SK-N-MC (cell line): ENCODE measurements around the gene MND1.

Source experiments
- DNase-seq: peaks from one replicate; pipeline ENCODE4 v3.0.0-alpha.2; 2011; ENCODE audit warnings: low read depth, low spot score
- H3K27ac ChIP-seq: fragments of 200-600 bp; sonication (generic); 2 replicates; pipeline ENCODE4 v1.5.1; 2016; ENCODE audit warnings: mixed run types
- H3K36me3 ChIP-seq: fragments of 200-600 bp; sonication (generic); 2 replicates; pipeline ENCODE4 v1.6.1; 2017; ENCODE audit warnings: antibody characterized with exemption, low read length, mixed read lengths; ENCODE audit not compliant: insufficient read depth
- H3K4me3 ChIP-seq: fragments of 200-600 bp; sonication (generic); 2 replicates; pipeline ENCODE4 v1.5.1; 2016
- H3K9ac ChIP-seq: fragments of 200-600 bp; sonication (generic); 2 replicates; pipeline ENCODE4 v1.8.0; 2017; ENCODE audit warnings: mixed run types, mixed read lengths; ENCODE audit not compliant: insufficient read length
- H3K9me3 ChIP-seq: fragments of 200-600 bp; sonication (generic); 2 replicates; pipeline ENCODE4 v1.6.1; 2017; ENCODE audit warnings: low read depth, mild to moderate bottlenecking, antibody characterized with exemption, low read length, moderate library complexity, mixed read lengths
- EZH2 ChIP-seq: fragments of 200-600 bp; sonication (generic); IDR thresholded peaks from one replicate; pipeline ENCODE4 v1.6.1; 2017; ENCODE audit warnings: antibody characterized with exemption
- FOXP2 ChIP-seq: optimal IDR thresholded peaks from 2 replicates; pipeline ENCODE3; 2011; ENCODE audit warnings: mild to moderate bottlenecking, moderate library complexity; ENCODE audit not compliant: insufficient read depth; ENCODE audit errors: extremely low read length, control extremely low read depth
- POLR2AphosphoS5 ChIP-seq: IDR thresholded peaks from 2 replicates; pipeline ENCODE4 v1.6.1; 2012; ENCODE audit warnings: mild to moderate bottlenecking, low read depth, low read length, borderline replicate concordance

MND1 gene

DNA sequence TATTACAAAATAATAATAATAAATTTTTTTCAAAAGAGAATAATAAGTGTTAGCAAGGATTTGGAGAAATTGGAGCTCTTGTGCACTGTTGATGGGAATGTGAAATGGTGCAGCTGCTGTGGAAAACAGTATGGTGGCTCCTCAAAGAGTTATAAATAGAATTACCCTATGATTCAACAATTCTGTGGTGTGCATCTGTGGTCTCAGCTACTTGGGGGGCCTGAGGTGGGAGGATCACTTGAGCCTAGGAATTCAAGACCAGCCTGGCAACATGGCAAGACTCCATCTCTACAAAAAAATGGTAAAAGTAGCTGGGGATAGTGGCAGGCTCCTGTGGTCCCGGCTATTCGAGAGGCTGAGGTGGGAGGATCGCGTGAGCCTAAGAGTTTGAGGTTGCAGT, 19.6 kb downstream of the MND1 start:
- TF ChIP-seq POLR2AphosphoS5 (no peak), EZH2 (no peak), FOXP2 (no peak)
- no peak overlapping the region for H3K9ac ChIP-seq
- DNase-seq = no peak
- peaks cover 60% of the 10 kb centered on the region for H3K36me3 ChIP-seq
- H3K4me3 ChIP-seq = no peak overlapping the region
- no peak overlapping the region for H3K27ac ChIP-seq
- H3K9me3 ChIP-seq = no peaks in the 10 kb centered on the region

DNA sequence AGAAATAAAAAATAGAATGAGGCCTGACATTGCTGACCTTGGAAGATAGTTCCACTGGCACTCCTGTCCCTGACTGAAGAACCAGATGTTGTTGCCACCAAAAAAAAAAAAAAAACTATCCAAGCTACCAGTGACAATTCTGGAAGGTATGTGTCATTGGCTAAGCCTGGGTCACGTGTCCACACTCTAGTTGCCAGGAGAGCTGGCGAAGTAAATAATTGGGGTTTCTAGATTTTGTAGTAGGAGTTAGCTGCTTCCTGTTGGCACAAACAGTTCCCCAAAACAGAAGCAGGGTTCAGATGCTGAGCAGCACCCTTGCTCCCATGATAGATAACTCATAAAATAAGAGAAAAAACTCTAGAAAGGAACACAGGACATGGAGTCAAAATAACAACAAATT, 20.5 kb downstream of the MND1 start:
- DNase-seq = no peak
- Histone ChIP-seq H3K9ac (no peak overlapping the region), H3K27ac (no peak overlapping the region), H3K9me3 (no peaks in the 10 kb centered on the region), H3K36me3 (peaks cover 62% of the 10 kb centered on the region), H3K4me3 (no peak overlapping the region)
- TF ChIP-seq EZH2 (no peak), POLR2AphosphoS5 (no peak), FOXP2 (no peak)

DNA sequence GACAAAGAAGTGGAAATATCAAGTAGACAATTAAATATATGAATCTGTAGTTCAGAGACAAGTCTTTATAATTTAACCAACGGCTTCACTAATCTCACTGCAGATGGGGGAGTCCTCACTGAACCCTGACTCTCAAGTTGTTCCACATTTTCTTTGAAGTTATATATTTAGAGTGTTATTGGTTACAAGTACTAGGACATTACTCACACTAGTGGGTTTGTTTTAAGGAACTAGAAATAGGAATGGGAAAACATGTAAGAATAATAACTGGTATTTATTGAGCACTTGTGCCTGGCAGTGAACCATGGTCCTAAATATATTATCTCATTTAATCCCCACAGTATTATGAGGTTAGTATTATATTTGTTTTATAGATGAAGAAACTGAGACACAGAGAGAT, 22.0 kb downstream of the MND1 start:
- Histone ChIP-seq H3K27ac (no peak overlapping the region), H3K4me3 (no peak overlapping the region), H3K9me3 (no peaks in the 10 kb centered on the region), H3K36me3 (peaks cover 69% of the 10 kb centered on the region), H3K9ac (no peak overlapping the region)
- DNase-seq = no peak
- TF ChIP-seq POLR2AphosphoS5 (no peak), FOXP2 (no peak), EZH2 (no peak)

DNA sequence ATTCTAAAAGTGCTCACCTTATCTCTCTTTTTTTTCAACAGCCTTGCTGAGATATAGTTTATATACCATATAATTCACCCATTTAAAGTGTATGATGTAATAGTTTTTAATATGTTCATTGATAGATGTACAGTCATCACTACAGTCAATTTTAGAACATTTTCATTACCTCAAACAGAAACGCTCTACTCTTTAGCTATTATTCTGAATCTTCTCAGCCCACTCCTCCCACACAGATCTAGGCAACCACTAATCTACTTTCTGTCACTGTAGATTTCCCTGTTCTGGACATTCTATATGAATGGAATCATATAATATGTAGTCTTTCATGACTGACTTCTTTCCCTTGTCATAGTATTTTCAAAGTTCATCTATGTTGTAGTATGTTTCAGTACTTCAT, 22.6 kb downstream of the MND1 start:
- no peak for DNase-seq

DNA sequence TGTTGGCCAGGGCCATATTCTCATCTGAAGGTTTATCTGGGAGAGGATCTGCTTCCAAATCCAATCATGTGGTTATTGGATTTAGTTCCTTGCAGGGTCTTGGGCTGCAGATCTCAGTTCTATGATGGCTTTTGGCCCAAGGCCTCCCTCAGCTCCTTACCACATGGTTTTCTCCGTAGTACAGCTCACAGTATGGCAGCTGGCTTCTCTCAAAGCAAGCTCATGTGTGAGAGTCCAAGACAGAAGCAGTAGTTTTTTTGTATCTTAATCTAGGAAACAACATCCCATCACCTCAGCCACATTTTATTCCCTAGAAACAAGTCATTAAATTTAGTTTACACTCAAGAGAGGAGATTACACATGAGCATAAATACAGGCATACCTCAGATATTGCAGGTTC, 24.5 kb downstream of the MND1 start:
- no peak for TF ChIP-seq POLR2AphosphoS5
- no peak for TF ChIP-seq FOXP2
- TF ChIP-seq EZH2 = no peak
- H3K9me3 ChIP-seq = peaks cover 5% of the 10 kb centered on the region; the same call in 1 of the 2 replicates
- H3K27ac ChIP-seq = no peak overlapping the region
- no peak overlapping the region for H3K4me3 ChIP-seq
- H3K9ac ChIP-seq = no peak overlapping the region
- no peak for DNase-seq
- peaks cover 69% of the 10 kb centered on the region for H3K36me3 ChIP-seq

More for the DNA sequence above, 22.6 kb downstream of the MND1 start:
- TF ChIP-seq FOXP2 (no peak), EZH2 (no peak), POLR2AphosphoS5 (no peak)
- Histone ChIP-seq H3K9me3 (no peaks in the 10 kb centered on the region), H3K36me3 (peaks cover 75% of the 10 kb centered on the region), H3K9ac (no peak overlapping the region), H3K27ac (no peak overlapping the region), H3K4me3 (no peak overlapping the region)

DNA sequence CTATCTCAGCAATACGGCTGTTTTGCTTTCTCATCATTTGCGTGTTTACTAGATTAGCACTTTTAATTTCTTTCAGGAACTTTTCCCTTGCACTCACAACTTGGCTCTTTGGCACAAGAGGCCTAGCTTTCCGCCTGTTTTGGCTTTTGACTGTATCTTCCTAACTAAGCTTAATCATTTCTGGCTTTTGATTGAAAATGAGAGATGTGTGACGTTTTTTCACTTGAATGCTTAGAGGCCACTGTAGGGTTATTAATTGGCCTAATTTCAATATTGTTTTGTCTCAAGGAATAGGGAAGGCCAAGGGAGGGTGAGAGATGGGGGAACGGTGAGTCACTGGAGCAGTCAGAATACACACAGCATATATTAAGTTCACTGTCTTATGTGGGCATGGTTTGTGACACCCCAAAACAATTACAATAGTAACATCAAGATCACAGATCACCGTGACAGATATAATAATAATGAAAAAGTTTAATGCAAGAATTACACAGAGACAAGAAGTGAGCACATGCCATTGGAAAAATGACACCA, 27.3 kb downstream of the MND1 start:
- DNase-seq = no peak
- TF ChIP-seq FOXP2 (no peak), POLR2AphosphoS5 (no peak), EZH2 (no peak)
- no peak overlapping the region for H3K4me3 ChIP-seq
- H3K36me3 ChIP-seq = peaks cover 56% of the 10 kb centered on the region
- H3K9ac ChIP-seq = no peak overlapping the region
- H3K27ac ChIP-seq = peak overlapping the region; percentile 15; the same call in 1 of the 2 replicates
- peaks cover 5% of the 10 kb centered on the region; the same call in 1 of the 2 replicates for H3K9me3 ChIP-seq

DNA sequence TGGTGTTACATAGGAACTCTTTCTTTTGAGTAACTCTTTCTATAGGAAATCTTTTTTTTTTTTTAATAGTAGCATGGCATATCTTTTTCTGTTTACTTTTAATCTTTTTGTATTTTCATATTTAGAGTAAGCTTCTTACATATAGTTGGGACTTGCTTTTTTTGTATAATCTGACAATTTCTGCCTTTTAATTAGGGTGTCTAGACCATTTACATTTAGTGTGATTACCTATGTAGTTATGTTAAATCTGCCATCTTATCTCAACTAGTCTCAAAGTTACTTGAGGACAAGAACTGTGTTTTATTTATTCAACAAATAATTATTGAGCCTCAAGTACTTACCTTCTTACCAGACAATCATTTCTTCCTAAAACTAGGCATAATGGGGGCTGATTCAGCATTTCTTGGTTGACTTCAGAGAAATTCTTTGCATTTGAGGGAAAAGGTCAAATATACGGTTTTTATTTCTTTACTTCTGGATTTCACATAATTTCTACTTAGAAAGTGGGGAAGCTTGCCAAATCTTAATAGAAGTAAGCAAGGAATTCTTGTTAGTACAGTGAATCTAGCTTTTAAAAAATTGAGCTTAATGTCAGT, 28.6 kb downstream of the MND1 start:
- Histone ChIP-seq H3K36me3 (peaks cover 50% of the 10 kb centered on the region), H3K27ac (peak overlapping the region; percentile 97), H3K4me3 (no peak overlapping the region), H3K9me3 (peaks cover 5% of the 10 kb centered on the region; the same call in 1 of the 2 replicates), H3K9ac (no peak overlapping the region)
- DNase-seq = no peak
- no peak for TF ChIP-seq POLR2AphosphoS5
- no peak for TF ChIP-seq EZH2
- TF ChIP-seq FOXP2 = no peak

DNA sequence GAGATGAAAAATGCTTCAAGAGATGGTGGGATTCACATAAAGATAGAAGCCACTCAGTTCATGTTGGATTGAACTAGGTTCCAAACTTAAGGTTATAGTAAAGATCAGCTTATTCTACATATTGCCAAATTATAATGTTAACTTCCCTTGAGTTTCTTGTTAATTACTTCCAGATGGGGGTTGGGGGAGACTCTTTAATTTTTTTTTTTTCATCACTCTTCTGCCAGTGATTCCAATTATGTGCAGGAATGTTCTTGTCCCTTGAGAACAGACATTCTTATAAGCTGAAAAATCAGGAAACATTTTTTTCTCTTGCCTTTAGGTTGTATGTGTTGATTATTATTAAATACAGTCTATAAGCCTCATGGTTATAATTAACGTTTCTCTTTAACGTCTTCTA, 30.0 kb downstream of the MND1 start:
- Histone ChIP-seq H3K4me3 (peak overlapping the region; percentile 58), H3K9me3 (peaks cover 5% of the 10 kb centered on the region; the same call in 1 of the 2 replicates), H3K36me3 (peaks cover 39% of the 10 kb centered on the region), H3K9ac (no peak overlapping the region), H3K27ac (peak overlapping the region; percentile 97)
- peak; percentile 40 for DNase-seq
- no peak; the same call in 1 of the 2 replicates for TF ChIP-seq POLR2AphosphoS5
- TF ChIP-seq FOXP2 = no peak
- no peak for TF ChIP-seq EZH2
